Fibroblast of mammary gland (primary cell): ENCODE data around the gene PPP2R5D.
A peak's percentile ranks its signal among the peaks of the same experiment; 100 is the strongest.

Experiments used
- DNase-seq: peaks from one replicate; pipeline ENCODE4 v3.0.0-alpha.2; 2010; ENCODE audit warnings: low read depth
- H3K4me3 ChIP-seq: 2 replicates; pipeline ENCODE4 v1.5.1; 2011; ENCODE audit warnings: low read depth, mild to moderate bottlenecking, low read length, moderate library complexity; ENCODE audit not compliant: control insufficient read depth
- TF ChIP-seq, protein P1 (sequence below): conservative IDR thresholded peaks from 2 replicates; pipeline ENCODE4 v1.5.1; 2011; ENCODE audit warnings: low read depth, low read length, inconsistent platforms; ENCODE audit not compliant: control insufficient read depth, insufficient read depth

Gene PPP2R5D

DNA sequence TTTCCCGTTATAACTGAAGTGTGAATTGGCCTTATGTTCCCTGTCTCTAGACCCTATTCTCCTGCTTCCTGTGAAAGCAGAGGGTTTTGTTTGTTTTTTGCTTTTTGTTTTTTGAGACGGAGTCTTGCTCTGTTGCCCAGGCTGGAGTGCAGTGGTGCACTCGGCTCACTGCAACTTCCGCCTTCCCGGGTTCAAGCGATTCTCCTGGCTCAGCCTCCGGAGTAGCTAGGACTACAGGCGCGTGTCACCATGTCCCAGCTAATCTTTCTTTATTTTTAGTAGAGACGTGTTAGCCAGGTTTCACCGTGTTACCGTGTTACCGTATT, 24.5 kb upstream of the PPP2R5D start:
- H3K4me3 ChIP-seq: peak overlapping the region; percentile 45
- no peak for DNase-seq
- TF ChIP-seq, protein P1, sequence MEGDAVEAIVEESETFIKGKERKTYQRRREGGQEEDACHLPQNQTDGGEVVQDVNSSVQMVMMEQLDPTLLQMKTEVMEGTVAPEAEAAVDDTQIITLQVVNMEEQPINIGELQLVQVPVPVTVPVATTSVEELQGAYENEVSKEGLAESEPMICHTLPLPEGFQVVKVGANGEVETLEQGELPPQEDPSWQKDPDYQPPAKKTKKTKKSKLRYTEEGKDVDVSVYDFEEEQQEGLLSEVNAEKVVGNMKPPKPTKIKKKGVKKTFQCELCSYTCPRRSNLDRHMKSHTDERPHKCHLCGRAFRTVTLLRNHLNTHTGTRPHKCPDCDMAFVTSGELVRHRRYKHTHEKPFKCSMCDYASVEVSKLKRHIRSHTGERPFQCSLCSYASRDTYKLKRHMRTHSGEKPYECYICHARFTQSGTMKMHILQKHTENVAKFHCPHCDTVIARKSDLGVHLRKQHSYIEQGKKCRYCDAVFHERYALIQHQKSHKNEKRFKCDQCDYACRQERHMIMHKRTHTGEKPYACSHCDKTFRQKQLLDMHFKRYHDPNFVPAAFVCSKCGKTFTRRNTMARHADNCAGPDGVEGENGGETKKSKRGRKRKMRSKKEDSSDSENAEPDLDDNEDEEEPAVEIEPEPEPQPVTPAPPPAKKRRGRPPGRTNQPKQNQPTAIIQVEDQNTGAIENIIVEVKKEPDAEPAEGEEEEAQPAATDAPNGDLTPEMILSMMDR: no peak

DNA sequence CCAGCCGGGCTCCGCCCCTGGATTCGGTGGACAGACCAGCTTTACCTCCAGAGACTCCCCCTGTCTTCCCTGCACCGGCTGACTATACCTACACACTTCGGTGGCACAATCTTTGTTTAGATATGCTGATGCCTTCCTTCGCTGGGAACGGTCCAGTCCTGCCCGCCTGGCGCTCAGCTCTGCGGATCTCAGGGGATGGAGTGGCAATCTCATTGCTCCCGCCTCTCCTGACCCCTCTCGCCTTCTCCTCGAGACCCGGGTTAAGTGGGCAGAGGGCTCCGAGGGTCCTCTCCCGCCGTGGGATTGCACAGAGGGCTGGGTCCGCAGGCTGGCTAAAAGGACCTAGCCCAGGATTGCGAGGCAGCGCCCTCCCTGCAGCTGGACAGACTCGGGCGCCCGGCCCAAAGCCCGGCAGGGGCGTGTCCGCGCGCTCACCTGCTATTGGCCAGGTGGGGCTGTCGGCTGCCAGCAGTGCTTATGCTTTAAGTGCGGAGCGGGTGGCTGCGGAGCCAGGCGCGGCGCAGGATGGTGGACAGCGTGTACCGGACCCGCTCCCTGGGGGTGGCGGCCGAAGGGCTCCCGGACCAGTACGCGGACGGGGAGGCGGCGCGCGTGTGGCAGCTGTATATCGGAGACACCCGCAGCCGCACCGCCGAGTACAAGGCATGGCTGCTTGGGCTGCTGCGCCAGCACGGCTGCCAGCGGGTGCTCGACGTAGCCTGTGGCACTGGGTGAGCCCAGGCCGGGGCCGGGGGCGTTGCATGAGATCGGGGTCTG, 23.9 kb upstream of the PPP2R5D start, which contains the start of gene GNMT:
GNMT (plus strand) TSS at position 512 of the 777 bp plus-strand sequence; CDS start at position 526, 14 bp downstream.
- H3K4me3 ChIP-seq: peak within 1 kb of the TSS; percentile 45
- TF ChIP-seq, protein P1: no peak
- no peak for DNase-seq

DNA sequence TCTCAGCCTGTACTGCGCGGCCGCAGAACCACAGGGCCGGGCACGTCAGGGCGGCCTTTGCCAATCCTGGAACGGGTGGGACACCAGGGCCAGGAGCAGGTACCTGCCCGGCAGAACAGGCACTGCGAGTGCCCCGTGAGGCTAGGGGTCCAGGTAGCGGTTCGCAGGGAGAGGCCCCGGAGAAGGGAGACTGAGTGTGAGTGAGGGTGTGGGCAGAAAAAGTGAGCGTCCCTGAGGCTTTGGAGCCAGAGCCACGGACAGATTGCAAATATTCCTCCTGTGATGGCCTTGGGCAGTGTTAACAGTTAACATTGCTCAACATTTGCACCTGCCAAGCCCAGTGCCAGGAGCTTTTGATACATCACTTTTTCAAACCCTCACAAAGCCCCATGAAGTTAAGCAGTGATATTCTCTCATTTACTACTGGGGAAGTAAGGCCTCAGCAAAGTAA, 23.3 kb upstream of the PPP2R5D start:
- TF ChIP-seq, protein P1: no peak
- peak overlapping the region; percentile 45 for H3K4me3 ChIP-seq

DNA sequence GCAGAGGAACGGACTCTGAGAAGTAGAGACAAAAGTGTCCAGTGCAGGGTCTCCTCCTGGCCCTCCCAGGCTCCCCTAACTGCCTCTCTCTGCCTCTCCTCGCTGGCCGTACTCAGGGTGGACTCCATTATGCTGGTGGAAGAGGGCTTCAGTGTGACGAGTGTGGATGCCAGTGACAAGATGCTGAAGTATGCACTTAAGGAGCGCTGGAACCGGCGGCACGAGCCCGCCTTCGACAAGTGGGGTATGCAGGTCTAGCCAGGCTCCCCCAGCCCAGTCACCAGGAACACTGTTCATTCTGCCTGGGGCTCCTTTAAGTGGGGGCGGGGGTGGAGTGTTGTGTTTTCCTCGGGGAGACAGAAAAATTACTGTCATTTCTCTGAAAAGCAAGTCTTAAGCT, 22.3 kb upstream of the PPP2R5D start:
- no peak overlapping the region for H3K4me3 ChIP-seq
- TF ChIP-seq, protein P1: no peak
- no peak for DNase-seq

More for the DNA sequence above, 23.3 kb upstream of the PPP2R5D start:
- no peak for DNase-seq

DNA sequence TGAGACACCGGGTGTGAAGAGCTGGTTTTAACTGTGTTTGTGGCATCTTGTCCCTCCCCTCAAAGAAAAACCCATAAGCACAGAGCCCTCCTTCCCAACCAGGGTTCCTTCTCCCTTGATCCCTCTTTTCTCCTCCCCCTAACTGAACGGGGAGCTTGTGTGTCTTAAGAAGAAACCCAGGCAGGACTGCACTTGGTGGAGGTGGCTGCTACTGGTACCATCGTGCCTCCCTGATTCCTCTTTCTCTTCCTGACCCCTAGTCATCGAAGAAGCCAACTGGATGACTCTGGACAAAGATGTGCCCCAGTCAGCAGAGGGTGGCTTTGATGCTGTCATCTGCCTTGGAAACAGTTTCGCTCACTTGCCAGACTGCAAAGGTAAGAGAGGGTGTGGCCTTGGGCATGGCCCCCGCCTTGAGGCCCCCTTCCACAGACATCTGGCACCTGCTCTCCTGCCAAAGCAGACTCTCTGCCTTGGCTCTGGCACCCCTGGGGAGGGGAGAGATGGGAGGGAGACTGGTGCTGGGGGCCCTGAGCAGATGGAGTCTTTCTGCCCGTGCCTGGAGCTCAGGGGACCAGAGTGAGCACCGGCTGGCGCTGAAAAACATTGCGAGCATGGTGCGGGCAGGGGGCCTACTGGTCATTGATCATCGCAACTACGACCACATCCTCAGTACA, 21.7 kb upstream of the PPP2R5D start:
- DNase-seq: no peak
- H3K4me3 ChIP-seq: no peak overlapping the region
- TF ChIP-seq, protein P1: no peak

DNA sequence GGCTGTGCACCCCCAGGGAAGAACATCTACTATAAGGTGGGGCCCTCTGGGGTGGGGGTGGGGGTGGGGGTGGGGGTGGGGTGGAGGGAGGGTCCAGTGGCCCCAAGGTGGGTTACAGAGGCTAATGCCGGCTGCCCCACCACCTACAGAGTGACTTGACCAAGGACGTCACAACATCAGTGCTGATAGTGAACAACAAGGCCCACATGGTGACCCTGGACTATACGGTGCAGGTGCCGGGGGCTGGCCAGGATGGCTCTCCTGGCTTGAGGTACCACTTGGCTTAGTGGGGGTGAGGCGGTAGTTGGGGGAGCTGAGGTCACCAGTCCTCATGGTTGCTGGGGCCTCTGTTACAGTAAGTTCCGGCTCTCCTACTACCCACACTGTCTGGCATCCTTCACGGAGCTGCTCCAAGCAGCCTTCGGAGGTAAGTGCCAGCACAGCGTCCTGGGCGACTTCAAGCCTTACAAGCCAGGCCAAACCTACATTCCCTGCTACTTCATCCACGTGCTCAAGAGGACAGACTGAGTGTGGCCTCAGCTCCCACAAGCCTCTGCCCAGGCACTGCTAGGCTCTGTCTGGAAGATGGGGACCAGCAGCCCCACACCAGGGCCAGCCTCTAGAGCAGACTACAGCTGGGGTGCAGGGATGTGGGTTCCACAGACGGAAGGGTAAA, 21.1 kb upstream of the PPP2R5D start:
- no peak overlapping the region for H3K4me3 ChIP-seq
- DNase-seq: no peak
- TF ChIP-seq, protein P1: no peak
